SK-N-MC (cell line): Measurements from ENCODE around the gene ROPN1B.

Experiments used
- EZH2 ChIP-seq: fragments of 200-600 bp; sonication (generic); IDR thresholded peaks from one replicate; pipeline ENCODE4 v1.6.1; 2017; ENCODE audit warnings: antibody characterized with exemption
- POLR2AphosphoS5 ChIP-seq: IDR thresholded peaks from 2 replicates; pipeline ENCODE4 v1.6.1; 2012; ENCODE audit warnings: mild to moderate bottlenecking, low read depth, low read length, borderline replicate concordance

DNA sequence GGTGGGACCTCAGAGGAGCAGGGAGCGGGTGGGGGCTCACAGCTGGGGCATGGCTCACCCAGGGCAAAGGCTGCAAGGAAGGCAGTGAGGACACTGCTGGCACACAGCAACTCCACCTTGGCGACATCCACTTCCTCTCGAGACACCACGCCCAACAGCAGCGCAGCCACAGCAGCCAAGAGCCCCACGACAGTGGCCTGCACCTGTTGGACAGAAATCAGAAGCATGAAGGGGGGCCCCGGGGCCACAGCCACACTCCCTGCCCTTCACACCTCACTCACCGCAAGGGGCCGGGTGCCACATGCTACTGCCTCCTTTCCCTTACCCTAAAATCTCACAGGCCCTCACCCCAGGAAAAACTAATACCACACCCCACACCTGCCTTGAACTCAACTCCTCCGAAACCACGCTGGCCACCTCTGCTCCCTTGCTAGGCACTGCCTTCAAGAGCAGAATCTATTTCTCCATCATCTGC, 57.3 kb downstream of the ROPN1B start:
- no peak for TF ChIP-seq POLR2AphosphoS5
- no peak for TF ChIP-seq EZH2
